ENCODE measurements around the gene C1orf105. TPM values are rescaled to one million over a fixed set of nuclear protein-coding genes. Genes with fewer than 3 reads are reported as not detected.

The C1orf105 gene
- total RNA-seq, 1 donor from 2014 or later, result not detected

DNA sequence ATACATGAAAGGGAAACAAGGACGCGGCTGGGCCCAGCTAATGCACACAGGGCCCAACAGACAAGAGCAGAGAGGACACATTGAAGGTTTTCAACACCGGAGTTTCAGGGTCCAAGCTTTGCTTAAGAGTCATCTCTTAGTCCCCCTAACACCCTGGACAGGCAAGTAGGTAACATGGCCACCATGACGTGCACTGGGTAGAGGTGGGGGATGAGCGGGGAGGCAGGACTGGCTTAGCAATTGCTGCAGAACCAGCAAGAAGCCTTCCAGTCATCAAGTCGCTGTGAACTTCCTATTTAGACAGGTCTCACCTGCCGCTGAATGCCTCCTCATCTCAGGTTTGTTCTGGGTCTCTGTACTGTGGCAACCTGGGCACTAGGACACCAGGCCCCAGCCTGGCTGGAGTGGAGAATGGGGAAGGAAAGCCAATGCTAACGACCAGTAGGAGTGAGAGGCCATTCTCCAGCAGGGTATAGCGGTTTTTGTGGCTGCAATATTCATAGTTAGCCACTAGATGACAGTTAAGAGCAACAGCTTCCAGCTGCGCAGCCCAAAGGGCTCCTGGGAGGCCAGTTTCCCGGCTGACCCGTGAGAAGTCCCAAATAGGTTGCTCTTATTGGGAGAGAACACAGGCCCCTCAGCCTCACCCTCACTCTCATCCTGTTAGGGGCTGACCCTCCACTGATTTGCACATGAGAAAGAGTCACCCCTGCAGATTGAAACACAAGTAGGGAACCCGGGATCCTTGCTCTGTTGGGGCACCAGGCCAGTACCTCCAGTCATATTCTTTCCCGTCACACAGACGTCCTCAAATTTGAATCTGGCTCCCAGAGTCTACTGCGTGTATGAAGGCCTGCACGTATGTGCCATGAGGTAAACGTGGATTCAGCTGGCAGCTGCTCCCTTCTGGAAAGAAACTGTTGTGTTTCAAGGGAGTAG is 29.4 kb downstream of the C1orf105 start:
- Mint-ChIP-seq H3K27me3 (ENCODE audit: insufficient read depth, low read depth) (peaks cover 6% of the 10 kb centered on the region), H3K36me3 (no peaks in the 10 kb centered on the region), H3K9me3 (no peaks in the 10 kb centered on the region), H3K4me3 (no peak overlapping the region), H3K27ac (peak overlapping the region; percentile 85), H3K4me1 (peaks cover 53% of the 10 kb centered on the region)
- no peaks in the 10 kb centered on the region for H3K9me3 ChIP-seq (ENCODE audit: low read depth)
- H3K9ac ChIP-seq, result no peak overlapping the region
- H4K20me1 ChIP-seq (ENCODE audit: low read depth), result no peaks in the 10 kb centered on the region
- peaks cover 23% of the 10 kb centered on the region for H3F3A ChIP-seq (ENCODE audit: low read depth)
- peak; percentile 86 for DNase-seq (ENCODE audit: low spot score)
- H3K4me3 ChIP-seq, result no peak overlapping the region
- TF ChIP-seq EZH2 (IDR thresholded peaks at IDR 0.05) (no peak), EZH2phosphoT487 (IDR thresholded peaks at IDR 0.05) (no peak), CTCF (IDR thresholded peaks at IDR 0.05) (peak; percentile 75)
- peak overlapping the region; percentile 40 for H3K4me2 ChIP-seq
- H3K36me3 ChIP-seq, result no peaks in the 10 kb centered on the region
- H3K27ac ChIP-seq, result no peak overlapping the region
- H2AFZ ChIP-seq (replicated peaks), result peak overlapping the region; percentile 89
- peaks cover 31% of the 10 kb centered on the region for H3K4me1 ChIP-seq
- no peaks in the 10 kb centered on the region for H3K79me2 ChIP-seq (ENCODE audit: low read depth)
- H3K27me3 ChIP-seq, result no peaks in the 10 kb centered on the region

- Mint-ChIP-seq H3K27ac (peak overlapping the region; percentile 85), H3K27me3 (ENCODE audit: insufficient read depth, low read depth) (peaks cover 6% of the 10 kb centered on the region), H3K4me3 (no peak overlapping the region), H3K4me1 (peaks cover 54% of the 10 kb centered on the region), H3K36me3 (no peaks in the 10 kb centered on the region), H3K9me3 (no peaks in the 10 kb centered on the region)
- TF ChIP-seq CTCF (IDR thresholded peaks at IDR 0.05) (no peak), EZH2phosphoT487 (IDR thresholded peaks at IDR 0.05) (no peak), EZH2 (IDR thresholded peaks at IDR 0.05) (no peak)
- H3K9me3 ChIP-seq (ENCODE audit: low read depth), result no peaks in the 10 kb centered on the region
- H3K27me3 ChIP-seq, result no peaks in the 10 kb centered on the region
- peak overlapping the region; percentile 89 for H2AFZ ChIP-seq (replicated peaks)
- peak; percentile 28 for DNase-seq (ENCODE audit: low spot score)
- peaks cover 23% of the 10 kb centered on the region for H3F3A ChIP-seq (ENCODE audit: low read depth)
- H3K4me1 ChIP-seq, result peaks cover 31% of the 10 kb centered on the region
- no peak overlapping the region for H3K9ac ChIP-seq
- H3K27ac ChIP-seq, result peak overlapping the region; percentile 56
- H3K36me3 ChIP-seq, result no peaks in the 10 kb centered on the region
- peak overlapping the region; percentile 40 for H3K4me2 ChIP-seq
- H3K4me3 ChIP-seq, result no peak overlapping the region
- no peaks in the 10 kb centered on the region for H3K79me2 ChIP-seq (ENCODE audit: low read depth)
- H4K20me1 ChIP-seq (ENCODE audit: low read depth), result no peaks in the 10 kb centered on the region
These were observed 30.0 kb downstream of the C1orf105 start for GRCh38 chr1:172450524-172450885.

DNA sequence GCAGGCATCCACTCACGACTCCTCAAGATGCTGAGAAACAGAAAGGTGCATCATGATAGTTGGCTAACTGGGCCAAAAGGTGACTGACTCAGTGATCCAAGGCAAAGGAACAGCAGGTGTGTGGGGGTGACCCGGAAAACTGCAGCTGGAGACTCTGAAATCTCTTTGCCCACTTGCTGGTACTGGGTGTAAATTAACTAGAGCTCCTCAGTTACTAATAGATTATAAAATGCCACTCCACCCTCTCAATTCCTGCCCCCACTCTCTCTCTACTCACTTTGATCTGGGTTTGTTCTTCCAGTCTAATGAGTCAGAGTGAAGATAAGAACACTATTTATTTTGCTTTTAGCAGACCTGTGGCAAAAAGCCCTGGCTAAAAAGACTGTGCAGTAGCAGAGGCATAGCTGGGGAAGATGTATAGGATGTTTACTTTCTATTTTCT is 30.5 kb downstream of the C1orf105 start:
- Histone ChIP-seq H3K27me3 (no peaks in the 10 kb centered on the region), H3F3A (ENCODE audit: low read depth) (peaks cover 23% of the 10 kb centered on the region), H3K27ac (peak overlapping the region; percentile 56), H2AFZ (replicated peaks) (peak overlapping the region; percentile 89), H3K9ac (no peak overlapping the region), H3K36me3 (no peaks in the 10 kb centered on the region), H4K20me1 (ENCODE audit: low read depth) (no peaks in the 10 kb centered on the region), H3K79me2 (ENCODE audit: low read depth) (no peaks in the 10 kb centered on the region), H3K4me1 (peaks cover 31% of the 10 kb centered on the region), H3K9me3 (ENCODE audit: low read depth) (no peaks in the 10 kb centered on the region), H3K4me2 (peak overlapping the region; percentile 40), H3K4me3 (no peak overlapping the region)
- Mint-ChIP-seq H3K4me1 (peaks cover 54% of the 10 kb centered on the region), H3K27me3 (ENCODE audit: insufficient read depth, low read depth) (peaks cover 6% of the 10 kb centered on the region), H3K4me3 (no peak overlapping the region), H3K36me3 (no peaks in the 10 kb centered on the region), H3K9me3 (no peaks in the 10 kb centered on the region), H3K27ac (peak overlapping the region; percentile 81)
- no peak for DNase-seq (ENCODE audit: low spot score)
- TF ChIP-seq EZH2phosphoT487 (IDR thresholded peaks at IDR 0.05), result no peak
- no peak for TF ChIP-seq CTCF (IDR thresholded peaks at IDR 0.05)
- no peak for TF ChIP-seq EZH2 (IDR thresholded peaks at IDR 0.05)

All from neural progenitor cell (in vitro differentiated cells).